Measurements from ENCODE around the gene AHR. TPM values are rescaled to one million over a fixed set of nuclear protein-coding genes. Genes with fewer than 3 reads are reported as not detected.

Gene AHR
- total RNA-seq, 1 donor from 2014 or later = 143 TPM

DNA sequence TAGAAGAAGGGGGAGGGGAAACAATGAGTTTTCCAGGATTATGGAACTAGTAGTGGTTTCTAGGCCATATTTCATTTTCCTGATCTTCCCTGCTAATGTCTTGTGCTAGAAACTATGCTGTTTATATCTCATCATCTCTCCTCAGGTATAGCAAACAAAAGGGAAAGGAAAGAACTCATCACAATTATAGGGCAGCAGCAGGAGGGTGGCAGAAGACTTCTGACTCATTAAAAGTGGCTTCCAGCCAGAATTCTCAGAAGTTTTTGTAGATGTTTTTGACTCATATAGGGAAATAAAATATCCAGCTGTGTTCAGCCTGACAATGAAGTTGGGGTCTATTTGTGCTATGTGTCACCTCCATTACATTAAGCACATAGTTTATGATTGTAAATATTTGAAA is 6.5 kb downstream of the AHR start:
- no peak for DNase-seq

GRCh38 chr7:17305387-17306171 is 7.1 kb downstream of the AHR start:
- no peak for DNase-seq

- DNase-seq = no peak
These were observed 8.5 kb downstream of the AHR start for GRCh38 chr7:17307000-17307399.

DNA sequence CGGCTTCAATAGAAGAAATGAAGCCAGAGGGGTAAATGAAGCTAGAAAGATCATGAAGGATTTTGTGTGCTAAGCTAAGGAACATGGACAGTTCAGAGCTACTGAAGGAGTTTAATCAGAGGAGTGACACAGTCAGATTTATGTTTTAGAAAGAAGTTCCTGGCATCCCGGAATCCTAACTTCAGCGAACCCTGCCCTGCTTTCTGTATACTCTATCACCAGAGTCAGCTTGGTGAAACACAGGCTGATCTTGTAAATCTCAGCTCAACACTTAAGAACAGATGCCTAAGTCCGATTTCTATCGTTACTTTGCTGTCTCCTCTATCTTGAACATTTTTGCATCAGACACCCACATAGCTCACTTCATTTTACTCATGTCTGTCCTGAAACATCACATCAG is 9.1 kb downstream of the AHR start:
- no peak for DNase-seq

GRCh38 chr7:17307969-17308648 is 9.7 kb downstream of the AHR start:
- no peak for DNase-seq

GRCh38 chr7:17311194-17311593 is 12.7 kb downstream of the AHR start:
- no peak for DNase-seq

DNA sequence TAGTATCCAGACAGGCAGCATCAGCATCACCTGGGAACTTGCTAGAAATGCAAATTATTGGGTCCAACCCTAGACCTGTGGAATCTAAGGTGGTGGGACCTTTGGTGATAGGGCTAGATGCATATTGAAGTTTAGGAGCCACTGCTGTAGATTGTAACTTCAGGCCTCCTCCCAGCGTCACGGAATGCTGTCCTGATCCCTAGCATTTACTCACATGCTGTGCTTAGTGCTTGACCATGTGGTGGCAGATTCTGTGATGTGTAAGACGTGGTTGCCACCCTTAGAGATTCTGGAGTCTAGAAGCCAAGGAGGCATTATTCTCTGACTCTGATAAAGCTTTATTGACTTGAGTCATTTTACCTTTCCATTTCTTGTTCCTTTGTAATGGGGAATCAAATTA is 13.5 kb downstream of the AHR start:
- no peak for DNase-seq

DNA sequence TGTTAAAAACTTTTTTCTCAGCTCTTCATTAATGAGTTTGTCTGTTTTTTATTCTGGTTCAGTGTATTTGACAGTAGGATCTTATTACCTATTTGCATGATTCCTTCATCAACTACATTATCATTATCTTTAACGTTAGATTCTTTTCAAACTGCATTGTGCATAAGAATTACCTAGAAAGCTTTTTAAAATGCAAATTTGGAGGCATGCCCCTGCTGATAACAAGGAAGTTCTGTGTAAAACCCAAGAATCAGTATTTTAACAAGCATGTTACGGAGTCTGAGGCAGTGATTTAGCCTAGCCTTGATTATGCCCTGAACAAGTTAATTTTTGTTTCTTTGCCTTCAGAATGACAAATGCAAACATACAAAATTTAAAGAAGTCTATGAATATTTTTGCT is 14.2 kb downstream of the AHR start:
- DNase-seq = no peak

- DNase-seq = no peak
These were observed 14.7 kb downstream of the AHR start for GRCh38 chr7:17313194-17313593.

GRCh38 chr7:17315974-17316373 is 17.5 kb downstream of the AHR start:
- no peak for DNase-seq

DNA sequence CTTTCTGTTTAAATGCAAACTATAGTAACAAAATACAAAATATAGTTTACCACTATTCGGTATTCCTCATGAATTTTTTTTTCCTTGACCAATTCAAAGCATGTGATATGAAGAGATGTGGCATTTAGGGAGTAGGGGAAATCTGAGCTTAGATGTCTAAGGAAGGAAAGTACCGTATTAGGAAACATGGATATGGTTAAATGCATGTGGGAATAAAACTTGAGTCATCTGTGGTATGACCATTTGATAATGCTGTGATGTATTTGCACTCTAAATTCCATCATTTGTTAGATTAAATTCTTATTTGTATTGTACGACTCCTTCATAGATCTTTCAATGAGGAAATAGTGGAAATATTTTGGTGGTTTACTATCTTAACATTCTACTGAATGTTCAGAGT is 19.7 kb downstream of the AHR start:
- no peak for DNase-seq

DNA sequence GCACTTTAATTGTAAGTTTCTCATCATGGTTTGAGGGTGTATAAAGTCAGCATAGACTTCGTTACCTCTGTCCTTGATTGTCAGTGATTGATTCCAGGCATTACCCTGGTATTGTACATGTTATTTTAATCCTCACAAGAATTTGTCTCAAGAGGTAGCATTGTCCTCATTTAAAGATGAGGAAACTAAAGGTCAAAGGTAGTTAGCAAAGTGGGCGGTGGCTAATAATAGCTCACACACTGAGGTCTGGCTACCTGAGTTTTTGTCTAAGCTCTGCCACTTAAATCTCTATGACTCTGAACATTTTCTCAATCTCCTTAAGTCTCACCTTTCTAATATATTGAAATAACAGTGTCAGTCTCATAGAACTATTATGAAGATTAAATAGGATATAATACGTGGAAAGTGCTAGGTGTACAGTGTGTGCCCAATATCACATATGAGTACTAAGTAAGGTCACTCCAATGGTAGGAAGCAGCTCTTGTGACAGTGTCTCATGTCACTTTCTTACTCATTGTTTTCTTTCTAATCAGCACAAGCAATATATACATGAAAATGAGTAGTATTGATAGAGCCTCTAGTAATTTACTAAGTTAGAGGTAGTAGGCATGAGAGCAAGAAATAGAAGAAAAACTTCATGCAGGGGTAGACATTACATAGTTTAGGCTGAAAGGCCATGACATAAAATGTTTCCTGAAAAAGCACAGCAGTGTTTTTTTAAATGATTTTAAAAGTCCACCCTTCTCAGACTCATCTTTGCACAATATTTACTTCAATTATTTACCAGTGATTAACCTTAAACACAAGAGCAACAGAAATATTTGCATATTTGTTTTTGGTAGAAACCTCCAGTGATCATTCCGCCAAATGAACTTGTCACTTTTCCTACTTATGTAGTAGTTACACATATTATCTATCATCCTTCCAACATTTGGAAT is 21.0 kb downstream of the AHR start:
- no peak for DNase-seq

GRCh38 chr7:17320102-17320497 is 21.6 kb downstream of the AHR start:
- DNase-seq = no peak

DNA sequence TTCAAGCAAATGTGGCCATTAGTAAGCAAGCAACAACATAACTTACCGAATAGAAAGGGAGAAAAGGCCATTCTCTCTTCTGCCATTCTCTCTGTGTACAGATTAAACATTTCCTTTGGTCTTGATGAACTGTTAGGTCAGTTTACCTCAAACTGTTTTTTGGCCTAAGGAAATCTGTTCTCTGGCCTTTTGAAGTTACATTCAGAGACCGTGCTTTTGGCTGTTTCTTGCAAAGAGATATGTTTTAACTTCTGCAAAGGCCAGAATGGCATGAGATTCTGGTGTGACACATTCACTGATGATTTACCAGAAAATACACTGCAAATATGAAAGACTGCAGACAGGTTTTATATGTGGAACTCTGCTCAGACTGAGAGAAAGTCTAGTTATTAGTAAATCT is 22.2 kb downstream of the AHR start:
- DNase-seq = no peak

DNA sequence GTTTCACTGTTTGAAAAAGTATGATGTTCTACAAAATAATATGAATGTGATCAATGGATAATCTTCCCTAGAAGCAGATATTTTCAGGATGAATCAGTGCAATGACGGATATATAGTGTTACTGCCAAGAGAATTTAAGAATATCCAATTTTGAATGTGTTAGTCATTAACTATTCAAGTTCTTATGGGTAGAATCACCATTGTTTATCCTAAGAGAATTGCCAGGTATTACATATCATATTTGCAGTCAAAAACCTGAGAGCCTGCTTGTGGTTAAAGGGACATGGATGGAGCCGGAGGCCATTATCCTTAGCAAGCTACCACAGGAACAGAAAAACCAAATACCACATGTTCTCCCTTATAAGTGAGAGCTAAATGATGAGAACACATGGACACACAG is 26.9 kb downstream of the AHR start:
- no peak for DNase-seq

DNA sequence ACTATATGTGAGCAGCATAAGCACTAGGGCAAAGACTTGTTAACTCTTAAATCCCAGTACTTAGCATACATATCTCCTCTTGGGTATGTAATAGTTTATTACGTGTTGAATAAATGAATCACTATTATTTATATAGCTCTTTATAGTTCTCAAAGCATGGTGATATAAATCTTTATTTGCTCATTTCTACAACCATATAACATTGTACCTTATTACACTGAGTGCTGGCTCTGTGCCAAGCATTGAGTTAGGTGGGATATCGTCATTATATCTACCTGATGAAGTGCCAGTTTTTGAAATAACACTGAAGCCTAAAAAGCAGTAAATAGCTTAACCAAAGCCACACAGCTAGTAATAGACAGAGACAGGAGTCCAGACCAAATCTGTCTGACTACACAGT is 27.9 kb downstream of the AHR start:
- DNase-seq = no peak

- no peak for DNase-seq
These were observed 30.2 kb downstream of the AHR start for GRCh38 chr7:17328641-17329040.

GRCh38 chr7:17329440-17329839 is 31.0 kb downstream of the AHR start:
- no peak for DNase-seq

- no peak for DNase-seq
These were observed 33.5 kb downstream of the AHR start for GRCh38 chr7:17331891-17332501.

DNA sequence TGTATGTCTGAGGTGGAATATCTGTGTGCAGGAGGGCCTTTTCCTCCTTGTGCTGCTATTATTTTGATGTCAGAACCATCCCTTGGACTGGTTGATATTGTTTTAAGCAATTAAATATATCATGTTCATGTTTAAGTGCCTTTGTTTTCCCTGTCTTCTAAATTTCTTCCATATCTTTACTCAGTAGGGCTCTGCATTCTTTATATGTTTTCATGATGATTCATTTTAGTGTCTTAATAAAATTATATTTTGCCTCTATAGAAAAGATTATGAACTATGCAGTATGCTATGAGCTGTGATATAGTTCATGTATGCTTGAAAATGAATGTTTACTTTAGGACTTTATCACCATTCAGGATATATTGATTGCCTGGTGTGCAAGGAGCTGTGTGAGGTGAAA is 34.8 kb downstream of the AHR start:
- DNase-seq = no peak

GRCh38 chr7:17336168-17336567 is 37.7 kb downstream of the AHR start:
- no peak for DNase-seq

GRCh38 chr7:17339139-17339538 is 40.7 kb downstream of the AHR start:
- no peak for DNase-seq

GRCh38 chr7:17339952-17340351 is 41.5 kb downstream of the AHR start:
- no peak for DNase-seq
